ENCODE results near the gene KIF7.

- TF ChIP-seq POLR2A (IDR thresholded peaks at IDR 0.05; ENCODE audit: low read depth) (no peak), CTCF (IDR thresholded peaks at IDR 0.05) (no peak), EP300 (IDR thresholded peaks at IDR 0.05) (no peak), POLR2AphosphoS5 (IDR thresholded peaks at IDR 0.05) (peak in 1 of 2 donors; percentile 34)
These were observed 7.8 kb upstream of the KIF7 start for GRCh38 chr15:89662893-89663626.

Measured in esophagus muscularis mucosa (tissue), 4 donors.